H1 (cell line): ENCODE results near the gene IFNA16. TPM values are rescaled to one million over a fixed set of nuclear protein-coding genes. Genes with fewer than 3 reads are reported as not detected.

Experiments used
- CTCF ChIA-PET: fragments of 300-600 bp; sonication (Branson Sonifier 250); formaldehyde crosslinking; loops from one replicate; lab custom pipeline; 2021; ENCODE audit not compliant: partially characterized antibody; lab: Charles Lee
- POLR2A ChIA-PET: fragments of 300-600 bp; sonication (Branson Sonifier 250); formaldehyde crosslinking; loops from one replicate; lab custom pipeline; 2021; ENCODE audit warnings: inconsistent platforms; ENCODE audit not compliant: partially characterized antibody; lab: Charles Lee
- DNase-seq, 2 experiments: peaks; one replicate each; pipeline versions ENCODE4 v3.0.0 to v3.0.0-alpha.2; 2010 to 2022; ENCODE audit warnings: low spot score in 2 of 2, low read depth in 1 of 2, mixed read lengths in 1 of 2
- FAIRE-seq: peaks from 2 replicates; lab custom pipeline; 2011; peaks lifted over from hg19 to GRCh38; lab: Jason Lieb, UNC
- H2AFZ ChIP-seq: 2 replicates; pipeline ENCODE4 v1.8.1; 2012; ENCODE audit warnings: low read length, inconsistent platforms
- H2AK5ac ChIP-seq: 2 replicates; pipeline ENCODE4 v1.6.1; 2013; ENCODE audit warnings: low read depth, low read length
- H2BK120ac ChIP-seq: replicated peaks from 2 replicates; pipeline ENCODE3; 2013; ENCODE audit warnings: low read depth, low read length, inconsistent platforms
- H2BK12ac ChIP-seq: 2 replicates; pipeline ENCODE4 v1.6.1; 2013; ENCODE audit warnings: low read depth, low read length
- H2BK15ac ChIP-seq: 2 replicates; pipeline ENCODE4 v1.6.1; 2013; ENCODE audit warnings: low read length
- H2BK20ac ChIP-seq: 2 replicates; pipeline ENCODE4 v1.6.1; 2013; ENCODE audit warnings: low read length
- H2BK5ac ChIP-seq: 2 replicates; pipeline ENCODE4 v1.6.1; 2013; ENCODE audit warnings: low read depth, low read length
- H3K14ac ChIP-seq: 2 replicates; pipeline ENCODE4 v1.6.1; 2013; ENCODE audit warnings: inconsistent platforms; ENCODE audit not compliant: insufficient read length
- H3K18ac ChIP-seq: 2 replicates; pipeline ENCODE4 v1.6.1; 2013; ENCODE audit warnings: low read length; ENCODE audit errors: extremely low read depth
- H3K23ac ChIP-seq: 2 replicates; pipeline ENCODE4 v1.6.1; 2013; ENCODE audit warnings: inconsistent platforms; ENCODE audit not compliant: insufficient read length
- H3K23me2 ChIP-seq: 2 replicates; pipeline ENCODE4 v1.6.1; 2013; ENCODE audit warnings: low read depth, low read length
- H3K27ac ChIP-seq: 2 replicates; pipeline ENCODE4 v1.6.1; 2011; ENCODE audit warnings: low read depth, low read length, inconsistent platforms
- H3K27me3 ChIP-seq, 4 experiments: replicated peaks in 1 of 4; 1 replicate in 1 of 4; 2 replicates in 3 of 4; pipeline versions ENCODE4 v1.6.1 to v1.8.1; 2011 to 2013; ENCODE audit warnings: low read length in 3 of 4, mild to moderate bottlenecking in 3 of 4, inconsistent platforms in 2 of 4, mixed read lengths in 2 of 4, moderate library complexity in 1 of 4; ENCODE audit not compliant: control insufficient read depth in 3 of 4, insufficient read depth in 3 of 4; ENCODE audit errors: extremely low read depth in 1 of 4
- H3K36me3 ChIP-seq, 4 experiments: 2 replicates each; pipeline versions ENCODE4 v1.6.1 to v1.8.1; 2011 to 2013; ENCODE audit warnings: mild to moderate bottlenecking in 4 of 4, low read length in 3 of 4, moderate library complexity in 2 of 4, control low read depth in 1 of 4, inconsistent platforms in 1 of 4; ENCODE audit not compliant: insufficient read depth in 4 of 4, control insufficient read depth in 2 of 4
- H3K4ac ChIP-seq: replicated peaks from 2 replicates; pipeline ENCODE3; 2013; ENCODE audit warnings: low read length, low read depth, mixed read lengths, inconsistent platforms; ENCODE audit not compliant: insufficient read length
- H3K4me1 ChIP-seq, 4 experiments: replicated peaks in 1 of 4; 1 replicate in 1 of 4; 2 replicates in 3 of 4; pipeline versions ENCODE4 v1.6.1 to v1.8.1; 2011 to 2013; ENCODE audit warnings: low read length in 3 of 4, inconsistent platforms in 2 of 4, mixed read lengths in 1 of 4; ENCODE audit not compliant: insufficient read depth in 4 of 4, control insufficient read depth in 3 of 4
- H3K4me2 ChIP-seq, 2 experiments: 2 replicates each; pipeline versions ENCODE4 v1.6.1 to v1.8.1; 2011 to 2013; ENCODE audit warnings: low read depth in 2 of 2, low read length in 2 of 2, control low read depth in 1 of 2, inconsistent platforms in 1 of 2, mild to moderate bottlenecking in 1 of 2; ENCODE audit not compliant: insufficient read depth in 1 of 2
- H3K4me3 ChIP-seq, 4 experiments: fragments of 200-600, 300-600 bp in 1 of 4; sonication (generic), shearing (Covaris generic), sonication (Bioruptor Twin) in 1 of 4; 2 replicates each; pipeline versions ENCODE4 v1.5.1 to v1.8.1; 2011 to 2016; ENCODE audit warnings: low read length in 4 of 4, low read depth in 3 of 4, control low read depth in 2 of 4, inconsistent platforms in 2 of 4, mild to moderate bottlenecking in 2 of 4, mixed read lengths in 1 of 4, moderate library complexity in 1 of 4; ENCODE audit not compliant: insufficient read depth in 2 of 4; ENCODE audit errors: extremely low read depth in 1 of 4
- H3K56ac ChIP-seq: replicated peaks from 2 replicates; pipeline ENCODE3; 2013; ENCODE audit warnings: low read depth, mild to moderate bottlenecking, mixed read lengths, low read length, inconsistent platforms; ENCODE audit not compliant: insufficient read length
- H3K79me1 ChIP-seq: 2 replicates; pipeline ENCODE4 v1.6.1; 2013; ENCODE audit warnings: low read depth, low read length, control low read depth
- H3K79me2 ChIP-seq, 2 experiments: 2 replicates each; pipeline versions ENCODE4 v1.6.1 to v1.8.1; 2012 to 2013; ENCODE audit warnings: low read length in 2 of 2, mild to moderate bottlenecking in 2 of 2, inconsistent platforms in 1 of 2; ENCODE audit not compliant: insufficient read depth in 2 of 2, control insufficient read depth in 1 of 2
- H3K9ac ChIP-seq, 4 experiments: replicated peaks in 1 of 4; 1 replicate in 1 of 4; 2 replicates in 3 of 4; pipeline versions ENCODE4 v1.6.1 to v1.8.1; 2011 to 2013; ENCODE audit warnings: low read depth in 3 of 4, low read length in 3 of 4, control low read depth in 2 of 4, mild to moderate bottlenecking in 2 of 4, moderate library complexity in 2 of 4, inconsistent platforms in 1 of 4; ENCODE audit errors: extremely low read depth in 1 of 4
- H3K9me3 ChIP-seq, 2 experiments: 2 replicates each; pipeline versions ENCODE4 v1.6.1 to v1.8.1; 2012 to 2013; ENCODE audit warnings: mild to moderate bottlenecking in 2 of 2, moderate library complexity in 2 of 2, control low read depth in 1 of 2, inconsistent platforms in 1 of 2, low read depth in 1 of 2, low read length in 1 of 2, mixed read lengths in 1 of 2; ENCODE audit not compliant: insufficient read depth in 2 of 2
- H4K20me1 ChIP-seq, 2 experiments: replicated peaks in 1 of 2; 2 replicates each; pipeline versions ENCODE3 to v1.8.1; 2011 to 2013; ENCODE audit warnings: inconsistent platforms in 2 of 2, low read length in 2 of 2, mild to moderate bottlenecking in 1 of 2; ENCODE audit not compliant: insufficient read depth in 2 of 2, control insufficient read depth in 1 of 2
- H4K5ac ChIP-seq: 2 replicates; pipeline ENCODE4 v1.6.1; 2013; ENCODE audit warnings: low read length, low read depth, mixed read lengths, inconsistent platforms; ENCODE audit not compliant: insufficient read length
- H4K8ac ChIP-seq: 2 replicates; pipeline ENCODE4 v1.8.0; 2013; ENCODE audit warnings: mild to moderate bottlenecking, moderate library complexity, low read length, inconsistent platforms; ENCODE audit not compliant: insufficient read depth; ENCODE audit errors: extremely low read depth
- H4K91ac ChIP-seq: replicated peaks from 2 replicates; pipeline ENCODE3; 2013; ENCODE audit warnings: low read length, mixed read lengths, inconsistent platforms; ENCODE audit not compliant: insufficient read length
- ATF3 ChIP-seq: IDR thresholded peaks from 2 replicates; pipeline ENCODE4 v1.6.1; 2011; ENCODE audit warnings: low read depth, mild to moderate bottlenecking, low read length; ENCODE audit not compliant: insufficient read depth
- CBX5 ChIP-seq: fragments of 300-800, 300-1000 bp; sonication (generic); IDR thresholded peaks from 2 replicates; pipeline ENCODE4 v1.7.1; 2016; ENCODE audit warnings: antibody characterized with exemption, low read length, low read depth
- CHD2 ChIP-seq: IDR thresholded peaks from 2 replicates; pipeline ENCODE4 v1.6.1; 2012; ENCODE audit warnings: low read length, improper control_type of control experiment
- CTCF ChIP-seq, 3 experiments: IDR thresholded peaks; 1 replicate in 2 of 3; 2 replicates in 1 of 3; pipeline versions ENCODE4 v1.5.1 to v1.6.1; 2011; ENCODE audit warnings: low read length in 3 of 3, mild to moderate bottlenecking in 3 of 3, inconsistent platforms in 2 of 3, low read depth in 1 of 3, moderate library complexity in 1 of 3; ENCODE audit not compliant: insufficient read depth in 1 of 3; ENCODE audit errors: control extremely low read depth in 1 of 3
- EZH2 ChIP-seq: fragments of 200-600 bp; sonication (generic); IDR thresholded peaks from 2 replicates; pipeline ENCODE4 v1.7.1; 2012; ENCODE audit warnings: low read depth, mild to moderate bottlenecking, moderate library complexity, low read length, inconsistent platforms; ENCODE audit not compliant: severe bottlenecking
- GABPA ChIP-seq: IDR thresholded peaks from 2 replicates; pipeline ENCODE4 v1.6.1; 2011; ENCODE audit warnings: mild to moderate bottlenecking, low read length, moderate library complexity, borderline replicate concordance; ENCODE audit not compliant: insufficient read depth
- JUN ChIP-seq: IDR thresholded peaks from 2 replicates; pipeline ENCODE4 v1.6.1; 2011; ENCODE audit warnings: low read depth, mild to moderate bottlenecking, improper control_type of control experiment, low read length
- NANOG ChIP-seq: IDR thresholded peaks from 2 replicates; pipeline ENCODE4 v1.6.1; 2011; ENCODE audit warnings: low read length, low read depth, mild to moderate bottlenecking, inconsistent platforms; ENCODE audit not compliant: insufficient read depth, poor library complexity, severe bottlenecking
- POLR2A ChIP-seq, 2 experiments: IDR thresholded peaks; 1 replicate in 1 of 2; 2 replicates in 1 of 2; pipeline ENCODE4 v1.6.1; 2011; ENCODE audit warnings: low read depth in 2 of 2, low read length in 2 of 2, mild to moderate bottlenecking in 2 of 2; ENCODE audit errors: control extremely low read depth in 1 of 2
- POU5F1 ChIP-seq: IDR thresholded peaks from 2 replicates; pipeline ENCODE4 v1.6.1; 2011; ENCODE audit warnings: low read depth, mild to moderate bottlenecking, low read length, moderate library complexity
- SP4 ChIP-seq: IDR thresholded peaks from 2 replicates; pipeline ENCODE4 v1.6.1; 2012; ENCODE audit warnings: low read length, inconsistent platforms
- TBP ChIP-seq: IDR thresholded peaks from 2 replicates; pipeline ENCODE4 v1.6.1; 2011; ENCODE audit warnings: low read depth, low read length, improper control_type of control experiment
- WGBS, 2 experiments: shearing (Covaris generic) in 1 of 2; methylation state at CpG; one replicate each; pipeline versions ENCODE4 v1.1.6 to v1.1.7; 2013 to 2015; ENCODE audit warnings: low lambda C conversion rate in 2 of 2, mixed read lengths in 2 of 2, inconsistent platforms in 1 of 2, low coverage in 1 of 2, missing lambda C conversion rate in 1 of 2; ENCODE audit not compliant: insufficient replicate concordance in 2 of 2, insufficient coverage in 1 of 2, insufficient read length in 1 of 2; ENCODE audit errors: extremely low coverage in 1 of 2, missing lambda C conversion rate in 1 of 2; 5-methylcytosine and 5-hydroxymethylcytosine counted together
- polyA plus RNA-seq, 7 experiments: library from polyadenylated mRNA; depleted of rRNA in 3 of 7; stranded (reverse) in 5 of 7; unstranded in 2 of 7; fragments of >200 nt in 5 of 7; fragments of 200-250 nt in 2 of 7; gene quantifications; 1 replicate in 5 of 7; 2 replicates in 1 of 7; 4 replicates in 1 of 7; pipeline versions ENCODE4 v1.2.1 to v1.2.3, GENCODE V29; 2011 to 2013; ENCODE audit warnings: missing spikeins in 2 of 7, mixed read lengths in 2 of 7
- total RNA-seq: library from RNA; stranded (reverse); fragmentation: NEBNext Ultra II Directional; extraction: Animal tissue kit (Norgen Biotek cat#: 25700); gene quantifications from 2 replicates; pipeline ENCODE4 v1.2.1, GENCODE V29; 2021

Gene IFNA16
- total and polyA plus RNA-seq, 2 of the 8 experiments (the other 6 are each of a cell fraction or from before 2014, with no cell fraction given): not detected

GRCh38 chr9:21239911-21240310 lies 22.8 kb upstream of the IFNA16 start, which contains the start of gene IFNA14:
Gene IFNA14, minus strand, starts transcription at chr9:21240005. Its CDS starts 70 bp downstream, at chr9:21239935.
- Histone ChIP-seq H2BK5ac (no peak within 1 kb of the TSS), H4K91ac (no peak within 1 kb of the TSS), H3K18ac (no peak within 1 kb of the TSS), H3K9ac (no peak within 1 kb of the TSS), H3K4me3 (no peak within 1 kb of the TSS), H3K27ac (no peak within 1 kb of the TSS), H4K20me1 (no peaks in the 10 kb centered on the region), H3K4me2 (no peak within 1 kb of the TSS), H3K23ac (no peak within 1 kb of the TSS), H3K79me2 (no peaks in the 10 kb centered on the region), H3K14ac (no peak within 1 kb of the TSS), H3K79me1 (no peaks in the 10 kb centered on the region), H2BK20ac (no peak within 1 kb of the TSS), H4K8ac (no peak within 1 kb of the TSS), H3K36me3 (no peaks in the 10 kb centered on the region), H3K4ac (no peak within 1 kb of the TSS), H3K23me2 (no peaks in the 10 kb centered on the region), H2BK120ac (no peak within 1 kb of the TSS), H2AK5ac (no peak within 1 kb of the TSS), H3K4me1 (no peaks in the 10 kb centered on the region), H3K9me3 (no peaks in the 10 kb centered on the region), H2BK15ac (no peak within 1 kb of the TSS), H3K56ac (no peak within 1 kb of the TSS), H2AFZ (no peak within 1 kb of the TSS), H3K27me3 (no peaks in the 10 kb centered on the region), H2BK12ac (no peak within 1 kb of the TSS), H4K5ac (no peak within 1 kb of the TSS)
- CTCF ChIA-PET: interaction anchor here (0.6 to 1.9 kb wide), 3 partner anchors 11 to 196 kb away, joined by 3 to 6 read pairs (median 3); no protein-coding TSS in a partner anchor
- DNase-seq (no peak), FAIRE-seq (no peak)
- POLR2A ChIA-PET: no interaction called here
- WGBS, 2 experiments: 88% methylated on average over 2 of the region's 2 CpGs; no CpG with 5 or more reads in 1 of the 2 experiments
- TF ChIP-seq CHD2: no peak
- no peak for TF ChIP-seq EZH2
- TF ChIP-seq NANOG: no peak
- no peak for TF ChIP-seq POLR2A (IDR thresholded peaks at IDR 0.05; ENCODE audit: control extremely low read depth in 1 of 2, low read depth in 2 of 2, low read length in 2 of 2)
- TF ChIP-seq JUN: no peak
- no peak for TF ChIP-seq CBX5
- TF ChIP-seq CTCF (IDR thresholded peaks at IDR 0.05; ENCODE audit: control extremely low read depth in 1 of 3, insufficient read depth in 1 of 3, low read depth in 1 of 3, low read length in 3 of 3): no peak
- TF ChIP-seq POU5F1: no peak
- TF ChIP-seq GABPA: no peak
- no peak for TF ChIP-seq SP4
- no peak for TF ChIP-seq ATF3
- no peak for TF ChIP-seq TBP
